ENCODE data around the gene MTRF1. TPM values are rescaled to one million over a fixed set of nuclear protein-coding genes. Genes with fewer than 3 reads are reported as not detected.

The MTRF1 gene
- total and polyA plus RNA-seq, 9 of the 15 experiments (the other 6 are each of a cell fraction or from before 2014, with no cell fraction given): 12.5 to 33.7 (median 20.1) TPM

DNA sequence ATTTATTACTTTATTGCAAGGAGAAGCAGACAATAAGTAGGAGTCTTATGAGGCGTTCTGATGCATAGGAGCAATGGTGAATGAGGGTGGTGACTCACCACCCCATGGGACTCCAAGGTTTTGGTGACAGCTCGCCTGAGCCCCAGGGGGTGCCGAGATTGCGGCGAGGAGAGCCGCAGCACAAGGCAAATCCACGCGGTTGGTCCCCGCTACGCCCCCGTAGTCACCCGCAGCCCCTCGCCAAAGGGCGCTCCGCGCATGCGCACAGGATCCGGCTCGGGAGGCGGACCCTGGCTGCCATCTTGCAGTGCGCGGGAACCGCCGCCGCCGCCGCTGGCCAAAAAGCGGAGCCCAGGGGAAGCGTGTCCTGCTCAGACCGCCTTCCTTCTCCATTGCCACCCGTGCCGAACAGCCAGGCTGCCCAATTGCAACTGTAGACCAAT, 47.6 kb upstream of the MTRF1 start, which contains the start of gene NAA16 (continued):
- TF ChIP-seq, protein P1, sequence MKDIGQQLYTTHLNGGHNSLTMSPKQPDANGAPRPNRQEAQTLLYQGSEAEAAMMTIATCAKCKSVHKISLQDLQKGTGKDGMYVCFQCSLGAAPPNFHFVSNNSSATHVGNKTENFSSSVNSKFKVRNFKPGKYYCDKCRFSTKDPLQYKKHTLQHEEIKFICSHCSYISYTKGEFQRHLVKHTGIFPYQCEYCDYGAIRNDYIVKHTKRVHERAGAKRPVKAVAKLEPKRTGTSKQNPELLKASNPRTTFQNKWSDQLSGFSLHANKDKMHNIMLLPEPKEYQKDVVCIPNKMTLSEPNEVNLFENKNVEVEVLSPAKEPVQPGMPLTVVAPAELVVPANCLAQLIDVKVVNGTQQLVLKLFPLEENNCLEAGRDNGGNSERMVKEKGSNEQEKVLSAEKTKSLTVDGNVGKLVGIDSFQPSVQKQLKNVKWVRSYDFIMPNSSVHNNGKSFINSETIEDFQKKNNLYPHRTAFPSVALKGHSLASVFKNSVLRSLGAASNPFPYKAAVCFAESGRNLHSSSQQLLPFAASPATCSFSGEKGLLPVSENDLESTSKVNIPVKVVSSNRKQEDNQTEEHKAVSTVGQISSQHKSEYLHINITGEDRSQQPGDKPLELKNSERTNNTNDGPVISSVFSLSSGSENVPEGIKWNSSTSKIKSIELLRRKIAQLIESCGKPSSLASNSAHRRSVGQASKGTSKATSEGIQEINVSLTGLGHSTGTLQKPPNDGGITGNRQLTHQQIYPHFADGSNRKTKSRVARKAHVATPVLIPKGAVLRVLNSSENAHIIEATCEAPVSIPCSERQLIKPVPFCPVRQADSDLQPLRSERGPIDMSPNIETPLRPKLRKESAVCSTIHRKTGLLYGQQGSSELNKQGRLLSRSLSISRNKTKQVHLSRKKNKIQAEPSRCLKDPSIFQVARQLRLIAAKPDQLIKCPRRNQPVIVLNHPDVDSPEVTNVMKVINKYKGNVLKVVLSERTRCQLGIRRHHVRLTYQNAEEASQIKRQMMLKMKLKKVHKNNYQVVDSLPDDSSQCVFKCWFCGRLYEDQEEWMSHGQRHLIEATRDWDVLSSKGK (CRISPR knock-in tag; IDR thresholded peaks at IDR 0.05): no peak
- TF ChIP-seq GABPA (tag; conservative IDR thresholded peaks at IDR 0.05; ENCODE audit: low read depth) (no peak), MTA3 (IDR thresholded peaks at IDR 0.05; ENCODE audit: borderline replicate concordance) (peak; percentile 75), TBP (optimal IDR thresholded peaks at IDR 0.05; ENCODE audit: low read depth, low read length) (peak; percentile 66), PPARD (CRISPR knock-in tag; IDR thresholded peaks at IDR 0.05) (no peak), EP300 (IDR thresholded peaks at IDR 0.05; ENCODE audit: low read length) (no peak), RBFOX2 (IDR thresholded peaks at IDR 0.05; ENCODE audit: low read depth, low read length) (peak; percentile 90), SMARCA5 (IDR thresholded peaks at IDR 0.05) (no peak), SOX6 (IDR thresholded peaks at IDR 0.05) (no peak), ZNF668 (CRISPR knock-in tag; IDR thresholded peaks at IDR 0.05) (no peak)
- TF ChIP-seq, protein P2, sequence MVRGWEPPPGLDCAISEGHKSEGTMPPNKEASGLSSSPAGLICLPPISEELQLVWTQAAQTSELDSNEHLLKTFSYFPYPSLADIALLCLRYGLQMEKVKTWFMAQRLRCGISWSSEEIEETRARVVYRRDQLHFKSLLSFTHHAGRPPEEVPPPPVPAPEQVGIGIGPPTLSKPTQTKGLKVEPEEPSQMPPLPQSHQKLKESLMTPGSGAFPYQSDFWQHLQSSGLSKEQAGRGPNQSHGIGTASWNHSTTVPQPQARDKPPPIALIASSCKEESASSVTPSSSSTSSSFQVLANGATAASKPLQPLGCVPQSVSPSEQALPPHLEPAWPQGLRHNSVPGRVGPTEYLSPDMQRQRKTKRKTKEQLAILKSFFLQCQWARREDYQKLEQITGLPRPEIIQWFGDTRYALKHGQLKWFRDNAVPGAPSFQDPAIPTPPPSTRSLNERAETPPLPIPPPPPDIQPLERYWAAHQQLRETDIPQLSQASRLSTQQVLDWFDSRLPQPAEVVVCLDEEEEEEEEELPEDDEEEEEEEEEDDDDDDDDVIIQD (CRISPR knock-in tag; IDR thresholded peaks at IDR 0.05): no peak
- TF ChIP-seq, protein P3, sequence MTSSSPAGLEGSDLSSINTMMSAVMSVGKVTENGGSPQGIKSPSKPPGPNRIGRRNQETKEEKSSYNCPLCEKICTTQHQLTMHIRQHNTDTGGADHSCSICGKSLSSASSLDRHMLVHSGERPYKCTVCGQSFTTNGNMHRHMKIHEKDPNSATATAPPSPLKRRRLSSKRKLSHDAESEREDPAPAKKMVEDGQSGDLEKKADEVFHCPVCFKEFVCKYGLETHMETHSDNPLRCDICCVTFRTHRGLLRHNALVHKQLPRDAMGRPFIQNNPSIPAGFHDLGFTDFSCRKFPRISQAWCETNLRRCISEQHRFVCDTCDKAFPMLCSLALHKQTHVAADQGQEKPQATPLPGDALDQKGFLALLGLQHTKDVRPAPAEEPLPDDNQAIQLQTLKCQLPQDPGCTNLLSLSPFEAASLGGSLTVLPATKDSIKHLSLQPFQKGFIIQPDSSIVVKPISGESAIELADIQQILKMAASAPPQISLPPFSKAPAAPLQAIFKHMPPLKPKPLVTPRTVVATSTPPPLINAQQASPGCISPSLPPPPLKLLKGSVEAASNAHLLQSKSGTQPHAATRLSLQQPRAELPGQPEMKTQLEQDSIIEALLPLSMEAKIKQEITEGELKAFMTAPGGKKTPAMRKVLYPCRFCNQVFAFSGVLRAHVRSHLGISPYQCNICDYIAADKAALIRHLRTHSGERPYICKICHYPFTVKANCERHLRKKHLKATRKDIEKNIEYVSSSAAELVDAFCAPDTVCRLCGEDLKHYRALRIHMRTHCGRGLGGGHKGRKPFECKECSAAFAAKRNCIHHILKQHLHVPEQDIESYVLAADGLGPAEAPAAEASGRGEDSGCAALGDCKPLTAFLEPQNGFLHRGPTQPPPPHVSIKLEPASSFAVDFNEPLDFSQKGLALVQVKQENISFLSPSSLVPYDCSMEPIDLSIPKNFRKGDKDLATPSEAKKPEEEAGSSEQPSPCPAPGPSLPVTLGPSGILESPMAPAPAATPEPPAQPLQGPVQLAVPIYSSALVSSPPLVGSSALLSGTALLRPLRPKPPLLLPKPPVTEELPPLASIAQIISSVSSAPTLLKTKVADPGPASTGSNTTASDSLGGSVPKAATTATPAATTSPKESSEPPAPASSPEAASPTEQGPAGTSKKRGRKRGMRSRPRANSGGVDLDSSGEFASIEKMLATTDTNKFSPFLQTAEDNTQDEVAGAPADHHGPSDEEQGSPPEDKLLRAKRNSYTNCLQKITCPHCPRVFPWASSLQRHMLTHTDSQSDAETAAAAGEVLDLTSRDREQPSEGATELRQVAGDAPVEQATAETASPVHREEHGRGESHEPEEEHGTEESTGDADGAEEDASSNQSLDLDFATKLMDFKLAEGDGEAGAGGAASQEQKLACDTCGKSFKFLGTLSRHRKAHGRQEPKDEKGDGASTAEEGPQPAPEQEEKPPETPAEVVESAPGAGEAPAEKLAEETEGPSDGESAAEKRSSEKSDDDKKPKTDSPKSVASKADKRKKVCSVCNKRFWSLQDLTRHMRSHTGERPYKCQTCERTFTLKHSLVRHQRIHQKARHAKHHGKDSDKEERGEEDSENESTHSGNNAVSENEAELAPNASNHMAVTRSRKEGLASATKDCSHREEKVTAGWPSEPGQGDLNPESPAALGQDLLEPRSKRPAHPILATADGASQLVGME (CRISPR knock-in tag; IDR thresholded peaks at IDR 0.05): no peak
- TF ChIP-seq, protein P4, sequence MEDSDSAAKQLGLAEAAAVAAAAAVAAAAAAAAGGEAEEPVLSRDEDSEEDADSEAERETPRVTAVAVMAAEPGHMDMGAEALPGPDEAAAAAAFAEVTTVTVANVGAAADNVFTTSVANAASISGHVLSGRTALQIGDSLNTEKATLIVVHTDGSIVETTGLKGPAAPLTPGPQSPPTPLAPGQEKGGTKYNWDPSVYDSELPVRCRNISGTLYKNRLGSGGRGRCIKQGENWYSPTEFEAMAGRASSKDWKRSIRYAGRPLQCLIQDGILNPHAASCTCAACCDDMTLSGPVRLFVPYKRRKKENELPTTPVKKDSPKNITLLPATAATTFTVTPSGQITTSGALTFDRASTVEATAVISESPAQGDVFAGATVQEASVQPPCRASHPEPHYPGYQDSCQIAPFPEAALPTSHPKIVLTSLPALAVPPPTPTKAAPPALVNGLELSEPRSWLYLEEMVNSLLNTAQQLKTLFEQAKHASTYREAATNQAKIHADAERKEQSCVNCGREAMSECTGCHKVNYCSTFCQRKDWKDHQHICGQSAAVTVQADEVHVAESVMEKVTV (CRISPR knock-in tag; IDR thresholded peaks at IDR 0.05): no peak
- TF ChIP-seq, protein P5, sequence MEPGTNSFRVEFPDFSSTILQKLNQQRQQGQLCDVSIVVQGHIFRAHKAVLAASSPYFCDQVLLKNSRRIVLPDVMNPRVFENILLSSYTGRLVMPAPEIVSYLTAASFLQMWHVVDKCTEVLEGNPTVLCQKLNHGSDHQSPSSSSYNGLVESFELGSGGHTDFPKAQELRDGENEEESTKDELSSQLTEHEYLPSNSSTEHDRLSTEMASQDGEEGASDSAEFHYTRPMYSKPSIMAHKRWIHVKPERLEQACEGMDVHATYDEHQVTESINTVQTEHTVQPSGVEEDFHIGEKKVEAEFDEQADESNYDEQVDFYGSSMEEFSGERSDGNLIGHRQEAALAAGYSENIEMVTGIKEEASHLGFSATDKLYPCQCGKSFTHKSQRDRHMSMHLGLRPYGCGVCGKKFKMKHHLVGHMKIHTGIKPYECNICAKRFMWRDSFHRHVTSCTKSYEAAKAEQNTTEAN (CRISPR knock-in tag; IDR thresholded peaks at IDR 0.05): no peak
